ENCODE results near the gene RTN3.
"Not testable (repeated sequence)": the region's sequence is repeated elsewhere in the genome, so short reads cannot be mapped to it uniquely, and the experiment has no call there.

RTN3 gene

DNA sequence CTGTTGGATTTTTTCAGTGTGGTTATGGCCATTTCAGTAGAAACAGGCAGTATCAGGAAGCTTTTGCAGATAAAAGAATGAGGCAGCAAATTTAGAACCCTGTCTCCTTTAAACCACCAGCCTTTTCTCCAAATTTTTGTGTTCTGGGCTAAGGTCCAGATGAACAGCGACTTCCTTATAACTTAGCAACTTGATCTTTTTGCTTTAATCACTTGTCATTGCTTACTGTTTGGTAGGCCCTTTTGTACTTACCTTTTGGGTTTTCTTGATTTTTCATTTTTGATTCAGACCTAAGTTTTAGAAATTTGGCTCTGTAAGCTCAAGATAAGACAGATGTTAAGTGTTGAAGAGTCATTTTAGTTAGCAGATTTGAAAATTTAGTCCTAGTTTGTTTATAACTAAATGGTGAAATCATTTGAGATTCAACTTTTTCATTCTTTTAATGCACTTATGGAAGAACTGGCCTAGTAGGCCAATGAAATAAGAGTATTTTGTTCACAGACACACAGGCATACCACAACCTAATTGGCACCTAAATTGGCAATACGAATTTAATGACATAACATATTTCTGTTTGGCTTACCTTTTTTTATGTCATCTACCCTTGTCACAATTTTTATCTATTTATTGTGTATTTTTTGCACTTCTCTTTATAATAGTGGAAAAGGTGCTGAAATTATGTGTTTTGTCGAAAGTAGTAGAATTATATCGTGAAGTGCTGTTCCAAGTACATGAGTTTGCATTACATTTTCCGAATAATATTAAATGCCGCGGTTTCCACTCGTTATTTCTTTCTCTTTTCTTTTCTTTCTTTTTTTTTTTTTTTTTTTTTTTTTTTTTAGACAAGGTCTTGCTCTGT, 2.1 kb downstream of the RTN3 start:
- DNase-seq: no peak

DNA sequence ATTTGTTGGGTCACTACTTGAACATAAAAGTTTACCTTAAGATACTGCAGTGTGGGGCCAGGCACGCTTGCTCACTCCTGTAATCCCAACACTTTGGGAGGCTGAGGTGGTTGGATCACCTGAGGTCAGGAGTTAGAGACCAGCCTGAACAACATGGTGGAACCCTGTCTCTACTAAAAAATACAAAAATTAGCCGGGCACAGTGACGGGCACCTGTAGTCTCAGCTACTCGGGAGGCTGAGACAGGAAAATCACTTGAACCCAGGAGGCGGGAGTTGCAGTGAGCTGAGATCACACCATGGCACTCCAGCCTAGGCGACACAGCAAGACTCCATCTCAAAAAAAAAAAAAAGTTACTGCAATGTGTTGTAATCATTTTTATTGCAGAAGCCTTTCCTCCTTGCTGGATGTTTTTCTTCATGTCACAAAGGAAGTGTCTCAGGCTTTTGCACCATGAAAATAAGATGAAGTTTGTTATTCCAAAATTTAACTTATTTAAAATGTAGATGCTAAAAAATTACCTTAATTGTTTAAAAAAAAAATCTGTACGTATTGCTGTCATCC, 3.9 kb downstream of the RTN3 start:
- not testable (repeated sequence) for DNase-seq

DNA sequence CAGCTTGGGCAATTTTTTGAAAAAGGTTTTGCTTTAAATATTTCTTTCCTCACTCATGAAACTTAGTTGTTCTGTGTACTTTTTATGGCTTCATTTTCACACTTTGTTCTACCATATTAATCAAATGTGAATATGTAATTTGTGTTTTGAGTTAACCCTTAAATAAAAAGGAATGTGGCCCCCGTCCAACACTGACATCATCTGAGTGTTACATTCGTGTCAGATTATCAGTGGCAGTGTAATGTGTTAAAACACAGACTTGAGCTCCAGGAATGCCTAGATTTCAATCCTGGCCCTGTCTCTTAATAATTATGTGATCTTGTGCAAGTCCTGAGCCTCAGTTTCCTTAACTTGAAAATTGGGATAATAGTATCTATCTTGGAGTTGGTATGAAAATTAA, 5.6 kb downstream of the RTN3 start:
- no peak for DNase-seq

GRCh38 chr11:63687845-63688244, 6.5 kb downstream of the RTN3 start:
- DNase-seq: no peak

GRCh38 chr11:63694596-63694995, 13.3 kb downstream of the RTN3 start:
- no peak for DNase-seq

DNA sequence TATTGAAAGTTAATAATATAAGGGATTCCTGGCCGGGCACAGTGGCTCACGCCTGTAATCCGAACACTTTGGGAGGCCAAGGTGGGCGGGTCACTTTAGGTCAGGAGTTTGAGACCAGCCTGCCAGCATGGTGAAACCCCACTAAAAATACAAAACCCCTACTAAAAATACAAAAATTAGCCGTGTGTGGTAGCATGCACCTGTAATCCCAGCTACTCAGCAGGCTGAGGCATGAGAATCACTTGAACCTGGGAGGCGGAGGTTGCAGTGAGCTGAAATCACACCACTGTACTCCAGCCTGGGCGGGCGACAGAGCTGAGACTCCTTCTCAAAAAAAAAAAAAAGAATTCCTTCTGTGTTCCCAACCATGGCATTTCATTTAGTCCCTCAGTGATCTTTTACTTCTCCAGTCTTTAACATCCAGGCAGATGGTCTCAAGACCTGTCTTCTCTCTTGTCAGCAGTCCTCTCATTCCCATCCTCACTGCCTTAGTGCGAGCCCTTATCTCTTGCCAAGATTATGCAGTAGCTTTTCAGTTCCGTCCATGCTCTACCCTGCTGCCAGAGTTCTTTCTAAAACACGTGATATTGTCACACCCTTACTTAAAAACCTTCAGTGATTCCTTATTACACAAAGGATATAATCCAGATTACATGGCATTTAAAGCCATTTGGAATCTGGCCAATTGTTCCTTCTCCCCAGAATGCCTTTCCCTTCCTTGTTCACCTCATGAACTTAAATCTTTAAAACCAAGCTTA, 17.9 kb downstream of the RTN3 start:
- no peak for DNase-seq

- DNase-seq: no peak
These were observed 18.6 kb downstream of the RTN3 start for GRCh38 chr11:63699896-63700295.

DNA sequence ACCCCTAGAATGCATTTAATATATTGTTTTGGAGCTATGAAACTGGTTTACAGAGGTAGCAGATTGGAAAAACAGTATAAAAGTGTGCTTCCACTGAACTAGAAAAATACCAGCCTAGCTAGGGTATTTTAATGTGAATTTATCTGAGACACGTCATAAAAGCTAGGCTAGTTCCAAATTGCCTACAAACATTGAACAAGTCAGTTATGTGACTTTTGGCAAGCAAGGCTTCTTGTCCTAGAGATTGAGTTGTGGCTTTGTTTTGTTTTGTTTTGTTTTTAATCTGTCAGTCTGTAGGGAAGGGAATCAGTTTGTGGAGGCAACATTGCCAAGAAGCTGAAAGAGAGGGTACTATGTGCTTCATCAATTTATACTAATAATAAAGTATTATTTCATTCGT, 24.2 kb downstream of the RTN3 start:
- no peak for DNase-seq

DNA sequence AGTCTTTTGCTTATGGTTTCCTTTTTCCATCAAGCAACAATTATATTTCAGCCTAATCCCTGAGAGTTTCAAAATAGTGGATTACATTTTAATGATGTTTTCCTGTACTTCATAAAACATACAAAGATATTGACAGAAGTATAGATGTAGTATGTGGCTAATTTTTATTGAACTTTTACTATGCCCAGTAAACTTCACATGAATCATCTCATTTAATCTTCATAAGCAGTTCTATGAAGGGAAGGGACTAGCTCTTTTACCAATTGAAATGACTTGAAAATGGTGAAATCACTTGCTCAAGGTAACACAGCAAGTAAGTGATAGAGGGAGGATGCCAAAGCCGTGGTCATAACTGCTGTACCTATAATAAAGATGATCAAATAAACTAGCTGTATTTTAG, 27.5 kb downstream of the RTN3 start:
- no peak for DNase-seq

DNA sequence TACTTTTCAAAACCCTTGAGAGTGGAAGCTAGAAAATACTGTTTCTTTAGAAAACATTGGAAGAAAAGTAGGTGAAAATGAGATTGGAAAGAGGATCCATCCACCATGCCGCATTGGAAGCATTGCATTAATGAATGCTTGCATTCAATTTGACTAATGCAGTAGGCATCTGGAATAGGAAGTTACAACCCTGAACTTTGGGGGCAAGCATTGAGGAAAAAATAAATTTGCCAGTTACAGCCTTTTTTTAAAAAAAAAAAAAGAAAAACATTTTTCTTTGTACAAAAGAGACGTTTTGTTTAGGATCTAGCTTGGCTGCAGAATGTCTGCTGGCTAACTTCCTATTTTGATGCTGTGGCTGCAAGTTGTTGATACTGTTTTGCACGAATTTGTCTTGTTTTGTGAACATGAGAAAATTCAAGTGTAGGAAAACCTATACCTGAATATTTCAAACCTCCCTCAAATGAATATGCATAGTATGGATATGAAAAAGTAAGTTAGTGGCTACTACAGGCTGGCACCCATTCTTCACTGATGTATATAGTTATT, 28.1 kb downstream of the RTN3 start:
- DNase-seq: no peak

DNA sequence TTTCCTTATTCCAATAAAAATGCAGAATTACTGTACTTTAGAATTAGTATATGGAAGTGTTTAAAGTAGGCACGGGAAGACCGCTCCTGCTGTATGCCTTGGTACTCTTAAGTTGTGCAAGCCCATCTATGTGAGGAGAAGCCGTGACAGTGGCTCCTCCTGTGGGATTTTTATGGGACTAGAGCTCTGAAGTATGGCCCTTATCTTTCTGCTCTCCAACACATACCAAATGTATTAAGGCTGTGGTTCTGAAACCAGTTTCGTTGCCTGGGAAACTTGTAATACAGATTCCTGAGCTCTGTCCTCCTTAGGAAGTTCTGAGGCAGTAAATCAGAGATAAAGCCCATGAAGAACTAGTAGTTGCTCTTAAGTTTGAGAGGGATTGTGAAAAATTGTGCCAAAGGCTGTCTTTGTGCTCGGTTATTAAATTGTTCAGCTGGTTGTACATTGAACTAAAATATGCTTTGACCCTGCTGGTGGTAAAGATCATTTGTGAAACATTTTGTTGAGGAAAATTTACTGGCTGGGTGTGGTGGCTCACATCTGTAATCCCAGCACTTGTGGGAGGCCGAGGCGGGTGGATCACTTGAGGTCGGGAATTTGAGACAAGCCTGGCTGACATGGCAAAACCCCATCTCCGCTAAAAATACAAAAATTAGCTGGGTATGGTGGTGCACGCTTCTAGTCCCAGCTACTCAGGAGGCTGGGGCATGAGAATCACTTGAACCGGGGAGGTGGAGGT, 29.3 kb downstream of the RTN3 start:
- no peak for DNase-seq

DNA sequence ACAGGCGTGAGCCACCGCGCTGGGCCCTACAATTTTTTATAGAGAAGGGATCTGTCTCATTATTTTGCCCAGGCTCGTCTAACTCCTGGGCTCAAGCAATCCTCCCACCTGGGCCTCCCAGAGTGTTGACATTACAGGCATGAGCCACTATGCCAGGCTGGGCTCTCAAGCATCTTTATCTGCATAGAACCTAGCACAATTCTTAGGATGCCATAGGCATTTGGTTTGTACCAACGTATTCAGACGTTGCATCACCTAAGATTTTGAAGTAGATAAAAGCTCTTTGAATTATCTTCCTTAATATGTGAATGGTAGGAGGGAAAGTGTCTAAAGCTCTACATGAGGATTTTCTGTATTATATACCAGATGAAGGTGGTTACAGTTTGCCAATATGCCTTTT, 30.5 kb downstream of the RTN3 start:
- DNase-seq: no peak

- no peak for DNase-seq
These were observed 32.5 kb downstream of the RTN3 start for GRCh38 chr11:63713766-63714165.

DNA sequence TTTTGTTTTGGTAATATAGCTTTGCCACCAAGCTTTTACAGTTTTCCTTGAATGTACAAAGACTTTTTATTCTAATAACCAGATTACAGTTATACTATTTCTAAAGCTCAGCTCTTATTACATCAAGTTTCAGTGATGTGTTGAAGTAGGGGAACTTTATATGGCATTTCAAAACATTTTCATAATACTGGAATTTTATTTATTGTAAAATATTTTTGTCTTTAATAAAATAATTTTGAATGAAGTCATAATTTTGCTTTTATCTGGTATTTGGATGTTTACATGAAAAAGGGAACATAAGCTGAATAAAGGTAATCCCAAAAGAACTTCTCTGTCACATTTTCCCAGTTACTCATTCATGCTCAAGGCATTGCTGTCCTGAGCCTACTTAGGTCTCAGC, 34.7 kb downstream of the RTN3 start:
- DNase-seq: no peak

DNA sequence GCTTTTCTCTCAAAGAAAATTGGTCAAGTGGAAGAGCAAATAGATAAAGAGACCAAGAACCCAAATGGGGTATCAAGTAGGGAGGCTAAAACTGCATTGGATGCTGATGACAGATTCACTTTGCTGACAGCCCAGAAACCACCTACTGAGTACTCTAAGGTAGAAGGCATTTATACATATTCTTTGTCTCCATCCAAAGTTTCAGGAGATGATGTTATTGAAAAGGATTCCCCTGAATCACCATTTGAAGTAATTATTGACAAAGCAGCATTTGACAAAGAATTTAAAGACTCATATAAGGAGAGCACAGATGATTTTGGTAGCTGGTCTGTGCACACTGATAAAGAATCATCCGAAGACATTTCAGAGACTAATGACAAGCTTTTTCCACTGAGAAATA, 37.7 kb downstream of the RTN3 start:
- no peak for DNase-seq

DNA sequence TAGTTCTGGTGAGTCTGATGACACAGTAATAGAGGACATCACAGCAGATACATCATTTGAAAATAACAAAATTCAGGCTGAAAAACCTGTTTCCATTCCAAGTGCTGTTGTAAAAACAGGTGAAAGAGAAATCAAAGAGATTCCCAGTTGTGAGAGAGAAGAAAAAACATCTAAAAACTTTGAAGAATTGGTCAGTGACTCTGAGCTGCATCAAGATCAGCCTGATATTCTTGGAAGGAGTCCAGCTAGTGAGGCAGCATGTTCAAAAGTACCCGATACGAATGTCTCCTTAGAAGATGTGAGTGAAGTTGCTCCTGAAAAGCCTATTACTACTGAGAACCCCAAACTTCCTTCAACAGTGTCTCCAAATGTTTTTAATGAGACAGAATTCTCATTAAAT, 38.7 kb downstream of the RTN3 start:
- DNase-seq: no peak

DNA sequence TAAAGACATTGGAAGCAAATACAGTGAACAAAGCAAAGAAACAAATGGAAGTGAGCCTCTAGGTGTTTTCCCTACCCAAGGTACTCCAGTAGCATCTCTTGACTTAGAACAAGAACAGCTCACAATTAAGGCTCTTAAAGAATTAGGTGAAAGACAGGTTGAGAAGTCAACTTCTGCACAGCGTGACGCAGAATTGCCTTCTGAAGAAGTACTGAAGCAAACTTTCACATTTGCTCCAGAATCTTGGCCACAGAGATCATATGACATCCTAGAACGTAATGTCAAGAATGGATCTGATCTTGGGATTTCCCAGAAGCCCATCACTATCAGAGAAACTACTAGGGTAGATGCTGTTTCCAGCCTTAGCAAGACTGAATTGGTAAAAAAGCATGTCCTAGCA, 39.3 kb downstream of the RTN3 start:
- DNase-seq: no peak

- no peak for DNase-seq
These were observed 48.0 kb downstream of the RTN3 start for GRCh38 chr11:63729326-63729725.

GRCh38 chr11:63736864-63737263, 55.6 kb downstream of the RTN3 start:
- no peak for DNase-seq

DNA sequence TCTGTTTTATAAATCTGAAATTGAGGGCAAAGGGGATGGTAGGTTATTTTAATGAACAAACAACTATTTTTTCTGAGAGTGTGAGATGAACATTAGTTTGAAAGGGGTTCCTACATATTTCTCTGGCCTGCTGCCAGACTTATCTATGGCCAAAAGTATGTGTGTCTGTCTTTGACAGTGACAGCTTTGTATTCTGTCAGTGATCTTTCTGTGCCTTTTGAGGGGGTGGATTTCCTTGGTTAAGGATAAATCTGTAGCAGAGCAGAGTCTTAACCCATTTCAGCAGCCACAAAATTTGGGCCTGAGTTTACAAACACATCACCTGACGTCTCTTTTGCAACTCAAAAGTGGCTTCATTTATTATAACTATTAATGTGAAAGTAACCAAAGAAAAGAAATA, 56.4 kb downstream of the RTN3 start:
- no peak for DNase-seq

DNA sequence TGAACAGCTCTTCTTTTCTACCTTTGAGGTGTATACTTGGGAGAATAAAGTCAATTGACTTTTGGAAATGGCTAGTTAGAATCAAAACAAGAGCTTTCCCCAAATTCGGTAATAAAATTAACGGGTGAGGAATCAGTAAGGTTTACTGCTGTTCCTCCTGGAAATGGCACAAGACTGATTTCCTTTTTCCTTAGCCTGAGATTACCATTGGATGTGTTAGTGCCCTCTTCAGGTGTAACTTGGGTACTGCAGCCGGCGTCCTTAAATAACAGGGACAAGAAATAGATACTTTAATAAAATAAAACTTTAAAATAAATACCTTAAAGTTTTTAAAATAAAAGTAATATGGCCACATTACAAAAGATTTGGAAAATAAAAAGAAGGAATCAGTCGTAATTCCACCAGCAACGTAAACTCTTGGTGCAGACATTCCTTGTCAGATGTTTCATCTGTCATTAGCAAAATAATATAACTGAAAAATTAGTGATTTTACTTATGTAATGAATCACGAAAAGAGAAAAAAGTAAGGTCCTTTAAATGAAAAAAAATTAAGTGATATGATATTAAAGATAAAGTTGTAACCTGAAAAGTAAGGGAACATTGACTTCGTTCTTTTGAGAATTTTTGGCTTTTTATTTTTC, 57.5 kb downstream of the RTN3 start:
- peak; percentile 74 for DNase-seq

Measured in NCI-H1694 treated with DMSO at 0.1 percent for 48 hours (cell line).